Activated naive CD4-positive, alpha-beta T cell treated with anti-CD3 and anti-CD28 coated beads, Interleukin-2, amount 10 ng/mL, durations not matched to agents 7 days and 5 days (primary cell): ENCODE measurements around the gene DSCAML1.

Experiments
- CTCF ChIA-PET: fragments of 350-600 bp; sonication (Branson Sonifier 250); formaldehyde crosslinking; loops from one replicate; lab custom pipeline; 2021; ENCODE audit warnings: antibody characterized with exemption; lab: Charles Lee
- DNase-seq: peaks from one replicate; pipeline ENCODE4 v3.0.0-alpha.2; 2020
- H3K27ac Mint-ChIP-seq: one replicate; pipeline ENCODE4 v1.8.0; 2021; ENCODE audit warnings: mild to moderate bottlenecking, moderate library complexity, mixed read lengths
- H3K27me3 Mint-ChIP-seq: one replicate; pipeline ENCODE4 v1.8.0; 2021; ENCODE audit warnings: mild to moderate bottlenecking, mixed read lengths
- H3K36me3 Mint-ChIP-seq: one replicate; pipeline ENCODE4 v1.8.0; 2021; ENCODE audit warnings: mixed read lengths
- H3K4me1 Mint-ChIP-seq: one replicate; pipeline ENCODE4 v1.8.0; 2021; ENCODE audit warnings: mixed read lengths
- H3K4me3 Mint-ChIP-seq: one replicate; pipeline ENCODE4 v1.8.0; 2021; ENCODE audit warnings: mild to moderate bottlenecking, moderate library complexity, mixed read lengths
- H3K9me3 Mint-ChIP-seq: one replicate; pipeline ENCODE4 v1.8.0; 2021; ENCODE audit warnings: mixed read lengths

The DSCAML1 gene

DNA sequence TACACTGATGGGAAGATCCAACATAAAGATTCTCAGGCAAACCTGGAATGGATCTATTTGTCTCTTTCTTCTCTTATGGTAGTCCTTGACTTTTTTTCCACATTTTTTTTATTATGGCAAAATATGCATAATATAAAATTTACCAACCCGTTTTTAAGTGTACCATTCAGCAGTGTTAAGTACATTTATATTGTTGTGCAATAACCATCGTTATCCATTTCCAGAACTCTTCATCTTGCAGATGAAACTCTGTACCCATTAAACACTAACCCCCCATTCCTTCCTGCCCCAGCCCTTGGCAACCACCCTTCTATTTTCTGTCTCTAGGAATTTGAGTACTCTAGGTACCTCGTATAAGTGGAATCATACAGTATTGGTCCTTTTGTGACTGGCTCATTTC lies 99.7 kb downstream of the DSCAML1 start:
- DNase-seq: no peak
- H3K9me3 Mint-ChIP-seq: no peaks in the 10 kb centered on the region
- H3K36me3 Mint-ChIP-seq: no peaks in the 10 kb centered on the region
- CTCF ChIA-PET: no interaction called here
- H3K4me1 Mint-ChIP-seq: peaks cover 7% of the 10 kb centered on the region
- no peak overlapping the region for H3K4me3 Mint-ChIP-seq
- H3K27me3 Mint-ChIP-seq: peaks cover 18% of the 10 kb centered on the region
- H3K27ac Mint-ChIP-seq: no peak overlapping the region

DNA sequence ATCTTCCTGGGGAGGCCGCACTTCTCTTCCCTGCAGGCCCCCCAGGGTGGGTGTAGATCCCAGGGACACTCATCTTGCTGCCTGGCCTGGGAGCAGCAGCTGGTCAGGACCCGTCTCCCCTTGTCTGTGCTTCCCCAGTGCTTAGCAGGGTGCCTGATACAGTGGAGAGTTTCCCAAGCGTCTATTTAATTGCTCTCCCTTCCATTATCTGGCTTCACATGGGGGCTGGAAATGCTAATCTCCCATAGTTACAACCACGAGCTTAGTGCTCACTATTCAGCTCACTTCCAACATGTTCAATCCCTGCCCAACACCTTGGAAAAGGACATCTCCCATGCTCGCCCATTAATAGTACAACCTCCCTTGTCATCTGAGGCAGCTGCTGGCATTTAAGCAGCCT lies 100.5 kb downstream of the DSCAML1 start:
- Mint-ChIP-seq H3K4me1 (no peaks in the 10 kb centered on the region), H3K4me3 (no peak overlapping the region), H3K36me3 (no peaks in the 10 kb centered on the region), H3K27ac (no peak overlapping the region), H3K27me3 (peaks cover 12% of the 10 kb centered on the region), H3K9me3 (no peaks in the 10 kb centered on the region)
- DNase-seq: no peak
- CTCF ChIA-PET: no interaction called here

DNA sequence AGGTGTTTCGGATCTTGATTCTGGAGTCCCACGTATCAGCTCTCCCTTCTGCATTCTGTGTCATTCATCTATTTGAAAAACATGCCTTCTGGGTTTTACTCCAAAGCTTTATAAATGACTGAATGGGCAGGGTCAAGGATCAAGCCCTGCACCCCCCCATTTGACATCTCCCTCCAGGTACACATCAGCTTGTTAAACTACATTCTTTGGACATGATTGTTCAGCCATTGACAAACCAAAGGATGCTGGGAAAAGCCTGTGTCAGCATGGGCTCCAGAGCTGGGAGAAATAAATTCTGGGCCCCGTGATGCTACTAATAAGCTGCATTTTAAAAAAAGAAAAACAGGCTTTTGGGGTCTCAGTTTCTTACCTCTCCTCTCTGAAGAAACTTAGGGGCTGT lies 103.7 kb downstream of the DSCAML1 start:
- CTCF ChIA-PET: interaction anchor here (1.3 kb wide), 1 partner anchor 267 kb away, joined by 3 read pairs; no protein-coding TSS in a partner anchor
- no peak overlapping the region for H3K27ac Mint-ChIP-seq
- H3K9me3 Mint-ChIP-seq: no peaks in the 10 kb centered on the region
- H3K4me3 Mint-ChIP-seq: no peak overlapping the region
- no peaks in the 10 kb centered on the region for H3K4me1 Mint-ChIP-seq
- H3K27me3 Mint-ChIP-seq: peaks cover 21% of the 10 kb centered on the region
- H3K36me3 Mint-ChIP-seq: no peaks in the 10 kb centered on the region
- no peak for DNase-seq

DNA sequence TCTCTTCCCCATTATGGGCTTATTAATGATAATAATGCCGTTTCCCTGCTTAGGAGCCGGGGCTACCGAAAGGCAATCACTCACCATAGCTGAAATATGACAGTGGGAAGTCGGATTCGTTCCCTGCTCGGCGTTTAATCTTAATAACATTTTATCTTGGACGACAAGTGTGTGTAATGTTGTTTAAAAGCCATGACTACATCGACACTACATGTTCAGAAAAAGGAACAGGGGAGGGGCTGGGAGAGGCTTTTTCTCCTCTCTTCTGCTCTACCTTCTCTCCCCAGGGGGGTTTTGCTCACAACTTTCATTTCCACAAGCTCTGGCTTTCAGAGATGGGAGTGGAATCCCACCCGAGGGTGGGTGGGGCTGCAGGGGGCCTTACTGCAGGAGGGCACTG lies 105.5 kb downstream of the DSCAML1 start:
- Mint-ChIP-seq H3K36me3 (no peaks in the 10 kb centered on the region), H3K4me3 (no peak overlapping the region), H3K27me3 (peaks cover 26% of the 10 kb centered on the region), H3K4me1 (no peaks in the 10 kb centered on the region), H3K27ac (no peak overlapping the region), H3K9me3 (no peaks in the 10 kb centered on the region)
- DNase-seq: no peak
- CTCF ChIA-PET: interaction anchor here (1.0 kb wide), 1 partner anchor 273 kb away, joined by 3 read pairs; no protein-coding TSS in a partner anchor

DNA sequence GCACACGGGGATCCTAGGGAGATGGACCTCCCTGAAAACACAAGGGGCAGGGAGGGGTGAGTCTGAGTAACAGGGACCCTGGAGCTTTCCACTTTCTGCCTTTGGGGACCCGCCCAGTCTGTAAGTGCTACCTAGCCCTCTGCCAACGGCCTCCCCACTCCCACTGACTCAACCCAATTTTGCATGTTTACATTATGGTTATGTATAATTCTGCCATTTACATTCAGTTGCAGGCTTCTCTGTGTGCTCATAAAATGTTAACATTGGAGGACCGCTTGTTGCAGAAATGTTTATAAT lies 105.8 kb downstream of the DSCAML1 start:
- Mint-ChIP-seq H3K27ac (no peak overlapping the region), H3K4me3 (no peak overlapping the region), H3K9me3 (no peaks in the 10 kb centered on the region), H3K36me3 (no peaks in the 10 kb centered on the region), H3K4me1 (no peaks in the 10 kb centered on the region), H3K27me3 (peaks cover 26% of the 10 kb centered on the region)
- CTCF ChIA-PET: interaction anchor here (1.0 kb wide), 1 partner anchor 273 kb away, joined by 3 read pairs; no protein-coding TSS in a partner anchor
- no peak for DNase-seq

DNA sequence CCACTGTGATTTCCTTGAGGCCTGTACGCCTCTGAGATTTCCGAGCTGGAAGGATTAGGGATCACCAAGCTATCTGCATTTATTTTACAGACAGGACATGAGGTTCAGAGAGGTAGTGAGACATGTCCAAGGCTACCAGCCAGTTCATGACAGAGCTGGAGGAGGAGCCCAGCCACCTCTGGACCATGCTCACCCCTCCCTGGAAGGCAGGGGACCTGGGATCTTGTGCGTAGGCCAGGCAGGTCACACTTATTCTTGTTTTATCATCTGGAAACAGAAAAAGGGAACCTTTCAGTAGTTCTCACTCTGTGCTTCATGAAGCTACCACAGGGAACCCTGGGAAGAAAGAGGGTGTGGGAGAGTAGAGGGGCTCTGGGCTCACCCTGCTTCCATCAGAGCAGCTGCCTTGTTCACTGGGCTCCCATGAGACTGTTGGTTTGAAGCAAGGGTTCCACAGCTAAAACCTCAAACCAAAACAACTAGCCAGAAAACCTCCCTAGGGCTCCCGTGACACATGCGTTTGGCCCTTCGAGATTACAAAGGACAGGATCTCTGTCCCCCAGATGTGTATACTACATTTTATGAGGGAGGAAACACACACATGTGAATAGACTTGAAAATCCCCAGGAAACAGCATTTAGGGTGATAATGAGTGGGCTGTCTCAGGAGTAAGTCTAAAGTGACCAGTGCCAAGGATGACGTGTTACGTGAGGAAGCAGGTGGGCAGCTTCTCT lies 106.4 kb downstream of the DSCAML1 start:
- H3K36me3 Mint-ChIP-seq: no peaks in the 10 kb centered on the region
- no peaks in the 10 kb centered on the region for H3K4me1 Mint-ChIP-seq
- H3K9me3 Mint-ChIP-seq: no peaks in the 10 kb centered on the region
- DNase-seq: no peak
- H3K4me3 Mint-ChIP-seq: no peak overlapping the region
- CTCF ChIA-PET: interaction anchor here (0.7 to 1.0 kb wide), 2 partner anchors 264 to 272 kb away, joined by 3 read pairs; no protein-coding TSS in a partner anchor
- no peak overlapping the region for H3K27ac Mint-ChIP-seq
- peaks cover 26% of the 10 kb centered on the region for H3K27me3 Mint-ChIP-seq

DNA sequence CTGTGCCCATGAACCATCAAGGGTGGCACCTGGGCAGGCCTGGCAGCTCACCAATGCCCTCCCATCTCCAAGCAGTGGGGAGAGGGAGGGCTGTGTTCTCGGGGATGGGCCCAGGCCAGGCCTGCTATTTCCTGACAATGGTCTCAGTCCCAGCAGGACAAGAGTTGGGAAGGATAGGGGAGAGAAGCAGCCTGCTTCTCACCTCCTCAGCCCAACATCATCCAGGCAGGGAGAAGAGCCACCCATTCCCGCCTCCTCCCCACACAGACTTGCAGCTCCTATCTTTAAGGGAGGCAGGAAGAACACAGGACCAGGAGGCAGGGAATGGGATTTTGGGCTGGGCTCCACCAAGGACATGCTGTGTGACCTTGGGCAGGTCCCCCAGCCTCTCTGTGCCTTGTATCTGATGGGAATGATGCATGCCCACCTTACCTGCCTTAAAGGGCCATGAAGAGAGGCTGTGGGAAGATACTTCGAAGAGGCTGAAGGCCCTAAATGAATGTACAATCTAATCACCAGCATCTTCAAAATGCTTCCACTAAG lies 108.7 kb downstream of the DSCAML1 start:
- Mint-ChIP-seq H3K27me3 (peaks cover 36% of the 10 kb centered on the region), H3K36me3 (no peaks in the 10 kb centered on the region), H3K27ac (no peak overlapping the region), H3K4me1 (no peaks in the 10 kb centered on the region), H3K9me3 (no peaks in the 10 kb centered on the region), H3K4me3 (no peak overlapping the region)
- DNase-seq: no peak
- CTCF ChIA-PET: interaction anchor here (1.1 kb wide), 1 partner anchor 263 kb away, joined by 3 read pairs; no protein-coding TSS in a partner anchor

DNA sequence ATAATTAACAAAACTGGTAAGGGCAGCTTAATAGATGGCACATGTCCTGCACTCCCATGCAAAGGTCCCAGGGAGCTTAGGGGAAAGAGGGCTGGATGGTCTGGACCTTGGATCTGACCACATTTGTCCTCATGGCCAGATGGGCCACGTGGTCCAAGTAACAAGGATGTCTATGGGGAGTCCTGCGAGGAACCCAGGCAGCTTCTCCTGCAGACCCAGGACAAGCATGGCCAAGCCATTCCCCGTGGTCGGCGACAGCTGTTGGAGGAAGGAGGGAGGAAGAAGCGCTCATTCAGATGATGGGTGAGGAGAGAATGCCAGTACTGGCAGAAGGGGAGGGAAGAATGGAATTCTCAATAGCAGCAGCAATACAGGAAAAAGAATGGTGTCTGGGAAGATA lies 109.2 kb downstream of the DSCAML1 start:
- no peak for DNase-seq
- H3K27ac Mint-ChIP-seq: no peak overlapping the region
- no peaks in the 10 kb centered on the region for H3K4me1 Mint-ChIP-seq
- CTCF ChIA-PET: interaction anchor here (1.1 kb wide), 1 partner anchor 262 kb away, joined by 3 read pairs; no protein-coding TSS in a partner anchor
- H3K27me3 Mint-ChIP-seq: peaks cover 31% of the 10 kb centered on the region
- H3K36me3 Mint-ChIP-seq: no peaks in the 10 kb centered on the region
- H3K4me3 Mint-ChIP-seq: no peak overlapping the region
- no peaks in the 10 kb centered on the region for H3K9me3 Mint-ChIP-seq

DNA sequence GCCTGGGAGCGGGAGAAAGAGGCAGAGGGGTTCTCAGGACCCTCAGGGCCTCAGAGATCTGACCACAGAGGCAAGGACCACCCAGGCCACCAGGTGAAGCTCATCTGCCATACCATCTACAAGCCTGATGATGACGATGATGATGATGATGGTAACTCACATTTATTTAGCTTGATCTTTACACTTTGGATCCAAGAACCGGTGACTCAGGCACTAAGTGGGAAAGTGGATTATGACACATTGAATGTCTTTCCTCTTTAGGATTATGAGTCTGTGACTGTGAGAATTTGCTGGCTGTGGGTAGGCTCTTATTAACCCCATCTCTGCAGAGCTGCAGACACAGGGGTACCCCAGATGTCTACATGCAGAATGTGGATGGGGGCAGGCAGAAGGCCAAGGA lies 110.3 kb downstream of the DSCAML1 start:
- DNase-seq: no peak
- Mint-ChIP-seq H3K4me3 (no peak overlapping the region), H3K27ac (no peak overlapping the region), H3K27me3 (peaks cover 40% of the 10 kb centered on the region), H3K4me1 (no peaks in the 10 kb centered on the region), H3K36me3 (no peaks in the 10 kb centered on the region), H3K9me3 (no peaks in the 10 kb centered on the region)
- CTCF ChIA-PET: no interaction called here

DNA sequence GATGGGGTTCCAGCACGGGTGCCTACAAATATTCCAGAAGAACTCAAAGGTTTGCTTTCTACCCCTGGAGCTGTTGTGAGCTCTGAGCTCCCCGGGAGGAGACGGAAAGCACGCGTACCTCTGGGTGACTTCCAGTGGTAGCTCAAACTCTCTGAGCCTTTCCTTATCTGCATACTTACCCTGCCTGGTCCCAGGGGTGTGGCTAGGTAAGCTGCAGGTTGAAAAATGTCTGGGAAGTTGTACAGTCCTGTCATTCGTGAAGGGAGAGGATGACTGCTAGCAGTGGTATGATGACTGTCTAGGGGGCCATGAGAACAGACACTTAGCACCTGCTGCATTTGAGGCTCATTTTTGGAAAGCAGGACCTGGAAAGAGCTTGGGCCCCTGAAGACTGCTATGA lies 111.5 kb downstream of the DSCAML1 start:
- no peak for DNase-seq
- H3K9me3 Mint-ChIP-seq: no peaks in the 10 kb centered on the region
- CTCF ChIA-PET: no interaction called here
- H3K4me1 Mint-ChIP-seq: no peaks in the 10 kb centered on the region
- H3K36me3 Mint-ChIP-seq: no peaks in the 10 kb centered on the region
- H3K27ac Mint-ChIP-seq: no peak overlapping the region
- H3K27me3 Mint-ChIP-seq: peaks cover 45% of the 10 kb centered on the region
- no peak overlapping the region for H3K4me3 Mint-ChIP-seq

DNA sequence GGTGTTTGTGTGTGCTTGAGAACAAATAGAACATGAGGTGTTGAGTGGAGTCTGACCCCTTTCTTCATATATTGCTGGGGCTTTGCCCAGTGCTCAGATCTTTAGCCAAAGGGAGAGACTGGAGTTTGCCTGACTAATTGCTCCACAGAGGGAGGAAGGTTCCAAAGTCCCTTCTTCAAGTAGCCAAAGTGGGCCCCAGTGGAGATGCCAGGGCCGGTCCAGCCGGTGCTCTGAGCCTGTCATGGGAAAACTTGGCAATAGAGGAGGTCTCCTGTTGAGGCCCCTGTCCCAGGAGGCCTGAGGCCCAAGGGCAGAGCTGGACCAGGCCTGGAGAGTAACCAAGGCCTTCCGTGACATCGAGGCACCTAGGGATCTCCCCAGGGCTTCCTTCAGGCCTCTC lies 112.3 kb downstream of the DSCAML1 start:
- H3K27ac Mint-ChIP-seq: no peak overlapping the region
- DNase-seq: no peak
- CTCF ChIA-PET: no interaction called here
- H3K4me1 Mint-ChIP-seq: no peaks in the 10 kb centered on the region
- H3K27me3 Mint-ChIP-seq: peaks cover 48% of the 10 kb centered on the region
- no peaks in the 10 kb centered on the region for H3K36me3 Mint-ChIP-seq
- H3K4me3 Mint-ChIP-seq: no peak overlapping the region
- no peaks in the 10 kb centered on the region for H3K9me3 Mint-ChIP-seq

DNA sequence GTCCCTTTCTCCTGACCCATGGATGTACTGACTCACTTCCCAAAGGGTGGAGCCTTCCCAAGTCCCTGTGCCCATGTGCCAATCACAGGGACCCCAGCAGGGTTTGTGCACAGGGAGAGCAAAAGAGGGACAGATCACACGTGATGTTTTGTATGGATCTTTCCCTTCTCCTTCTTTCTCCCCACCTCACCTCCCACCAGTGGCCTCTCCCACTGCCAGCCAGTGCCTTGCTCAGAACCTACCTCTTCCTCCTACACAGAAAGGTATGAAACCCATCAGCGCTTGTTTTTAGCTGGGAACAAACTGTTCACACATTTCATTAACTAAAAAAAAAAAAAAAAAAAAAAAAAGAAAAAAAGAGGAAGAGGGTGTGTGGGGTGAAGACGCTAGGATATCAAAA lies 112.9 kb downstream of the DSCAML1 start:
- Mint-ChIP-seq H3K4me1 (no peaks in the 10 kb centered on the region), H3K27ac (no peak overlapping the region), H3K9me3 (no peaks in the 10 kb centered on the region), H3K36me3 (no peaks in the 10 kb centered on the region), H3K27me3 (peaks cover 43% of the 10 kb centered on the region), H3K4me3 (no peak overlapping the region)
- CTCF ChIA-PET: no interaction called here
- no peak for DNase-seq

DNA sequence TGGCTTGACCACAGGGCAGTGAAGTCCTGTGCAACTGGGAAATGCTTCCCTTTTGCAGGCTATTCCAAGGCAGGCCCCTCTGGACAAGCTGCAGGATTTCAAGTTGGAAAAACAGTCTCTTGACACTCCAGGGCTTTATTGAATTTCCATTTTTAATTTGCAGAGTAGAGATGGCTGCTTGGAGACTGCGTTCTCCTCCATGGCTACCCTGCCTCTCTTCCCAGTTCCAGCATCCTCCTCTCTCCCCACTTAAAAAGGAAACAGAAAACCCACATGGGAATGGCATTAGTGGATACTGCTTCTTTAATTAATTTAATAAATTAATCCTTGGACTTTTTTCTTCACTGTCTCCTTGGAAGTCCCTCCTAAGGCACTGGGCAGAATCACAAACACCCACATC lies 115.6 kb downstream of the DSCAML1 start:
- Mint-ChIP-seq H3K27ac (no peak overlapping the region), H3K4me3 (no peak overlapping the region), H3K27me3 (peaks cover 50% of the 10 kb centered on the region), H3K36me3 (no peaks in the 10 kb centered on the region), H3K4me1 (no peaks in the 10 kb centered on the region), H3K9me3 (no peaks in the 10 kb centered on the region)
- DNase-seq: no peak
- CTCF ChIA-PET: no interaction called here

DNA sequence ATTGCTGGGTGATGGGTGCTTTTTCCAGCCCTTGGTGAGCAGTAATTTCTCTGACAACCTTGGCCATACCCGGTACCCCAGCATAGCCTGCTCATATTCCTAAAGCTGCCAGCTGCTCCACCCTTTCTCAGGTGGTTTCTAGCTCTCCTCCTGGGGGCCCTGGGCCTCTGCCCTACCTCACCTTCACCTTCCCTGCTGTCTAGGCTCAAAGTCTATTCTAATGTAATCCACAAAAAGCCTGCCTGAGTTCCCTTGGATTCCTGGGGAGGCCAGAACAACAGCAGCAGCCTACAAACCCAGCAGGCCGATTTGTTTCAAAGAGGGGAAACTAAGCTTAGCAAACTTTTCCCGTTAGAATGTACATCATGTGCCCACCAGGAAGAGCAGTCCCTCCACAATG lies 117.6 kb downstream of the DSCAML1 start:
- Mint-ChIP-seq H3K9me3 (no peaks in the 10 kb centered on the region), H3K36me3 (no peaks in the 10 kb centered on the region), H3K27me3 (peaks cover 42% of the 10 kb centered on the region), H3K27ac (peak overlapping the region; percentile 46), H3K4me3 (no peak overlapping the region), H3K4me1 (no peaks in the 10 kb centered on the region)
- no peak for DNase-seq
- CTCF ChIA-PET: interaction anchor here (1.1 kb wide), 1 partner anchor 254 kb away, joined by 3 read pairs; no protein-coding TSS in a partner anchor
